Measurements from ENCODE around the gene DST.

DNA sequence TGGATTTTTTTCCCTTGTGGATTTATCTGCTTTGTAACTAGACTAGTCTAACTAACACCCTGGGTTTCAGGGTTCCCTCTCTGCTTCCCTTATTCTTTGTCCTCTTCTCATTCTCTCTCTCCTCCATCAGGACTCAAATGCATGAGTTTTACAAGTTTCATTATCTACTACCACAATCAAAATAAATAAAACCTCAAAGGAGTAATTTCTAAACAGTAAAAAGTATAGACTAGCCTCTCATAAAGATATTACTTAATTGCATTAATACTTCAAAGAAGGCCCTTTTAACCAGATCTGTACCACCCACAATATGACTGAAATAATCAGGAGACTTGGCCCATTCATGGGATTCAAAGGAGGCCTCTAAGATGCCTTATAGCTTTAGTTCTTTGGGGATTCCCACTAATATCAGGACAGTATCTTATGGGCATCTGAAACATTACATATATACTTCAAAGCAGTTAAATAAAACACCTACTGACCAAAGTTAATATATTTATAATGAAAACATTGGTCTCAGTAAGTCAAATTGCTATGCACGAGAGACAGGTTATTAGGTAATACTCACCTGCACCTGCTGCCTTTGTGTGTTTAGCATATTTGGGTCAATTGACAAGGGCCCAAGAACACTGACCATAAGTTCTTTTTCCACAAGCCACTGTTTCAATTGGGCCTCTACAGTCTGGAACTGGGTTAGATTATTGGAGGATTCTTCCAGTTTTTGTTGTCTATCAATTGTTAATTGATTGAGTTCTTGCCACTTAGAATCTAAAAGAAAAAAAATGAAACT is 85.7 kb downstream of the DST start:
- TF ChIP-seq, protein P1, sequence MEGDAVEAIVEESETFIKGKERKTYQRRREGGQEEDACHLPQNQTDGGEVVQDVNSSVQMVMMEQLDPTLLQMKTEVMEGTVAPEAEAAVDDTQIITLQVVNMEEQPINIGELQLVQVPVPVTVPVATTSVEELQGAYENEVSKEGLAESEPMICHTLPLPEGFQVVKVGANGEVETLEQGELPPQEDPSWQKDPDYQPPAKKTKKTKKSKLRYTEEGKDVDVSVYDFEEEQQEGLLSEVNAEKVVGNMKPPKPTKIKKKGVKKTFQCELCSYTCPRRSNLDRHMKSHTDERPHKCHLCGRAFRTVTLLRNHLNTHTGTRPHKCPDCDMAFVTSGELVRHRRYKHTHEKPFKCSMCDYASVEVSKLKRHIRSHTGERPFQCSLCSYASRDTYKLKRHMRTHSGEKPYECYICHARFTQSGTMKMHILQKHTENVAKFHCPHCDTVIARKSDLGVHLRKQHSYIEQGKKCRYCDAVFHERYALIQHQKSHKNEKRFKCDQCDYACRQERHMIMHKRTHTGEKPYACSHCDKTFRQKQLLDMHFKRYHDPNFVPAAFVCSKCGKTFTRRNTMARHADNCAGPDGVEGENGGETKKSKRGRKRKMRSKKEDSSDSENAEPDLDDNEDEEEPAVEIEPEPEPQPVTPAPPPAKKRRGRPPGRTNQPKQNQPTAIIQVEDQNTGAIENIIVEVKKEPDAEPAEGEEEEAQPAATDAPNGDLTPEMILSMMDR (conservative IDR thresholded peaks at IDR 0.05; ENCODE audit: low read depth, low read length) = no peak
- no peak for TF ChIP-seq EZH2 (IDR thresholded peaks at IDR 0.05; ENCODE audit: borderline replicate concordance, low read depth, low read length, poor library complexity, severe bottlenecking)
